GM23248 (cell line): ENCODE results near the gene SMG9.

Experiments
- EZH2 ChIP-seq: fragments of 200-600 bp; sonication (generic); IDR thresholded peaks from 2 replicates; pipeline ENCODE4 v1.6.1; 2018; ENCODE audit warnings: antibody characterized with exemption, mild to moderate bottlenecking; ENCODE audit not compliant: insufficient read depth, poor library complexity, severe bottlenecking
- EZH2phosphoT487 ChIP-seq: fragments of 200-600 bp; sonication (generic); IDR thresholded peaks from 2 replicates; pipeline ENCODE4 v1.6.1; 2018; ENCODE audit warnings: antibody characterized with exemption, moderate library complexity, mild to moderate bottlenecking, low read depth; ENCODE audit not compliant: insufficient read depth

DNA sequence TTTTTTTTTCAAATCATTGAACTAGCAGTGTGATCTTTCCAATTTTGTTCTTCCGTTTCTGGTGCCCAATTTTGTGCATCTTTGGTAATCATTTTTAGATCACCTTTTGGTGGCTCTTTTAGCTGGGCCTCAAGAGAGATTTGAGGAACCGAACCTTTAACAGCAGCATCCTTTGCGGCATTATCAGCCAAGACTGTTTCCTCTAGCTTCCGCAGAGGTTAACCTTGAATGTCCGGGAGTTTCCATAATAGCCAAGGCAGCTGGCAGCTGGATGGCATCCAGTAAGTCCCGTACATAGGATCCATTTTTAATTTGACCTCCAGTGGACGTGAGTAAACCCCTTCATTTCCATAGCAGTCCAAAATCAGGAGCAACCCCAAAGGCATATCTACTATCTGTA lies 29.3 kb downstream of the SMG9 start:
- TF ChIP-seq EZH2phosphoT487 (no peak), EZH2 (no peak)
